ENCODE results near the gene SUSD1.

- TF ChIP-seq CTCF (IDR thresholded peaks at IDR 0.05) (no peak), POLR2A (IDR thresholded peaks at IDR 0.05) (no peak)
These were observed 25.9 kb downstream of the SUSD1 start for GRCh38 chr9:112149211-112149610.
